Kidney glomerular epithelial cell (primary cell): ENCODE data around the gene NT5DC2.

Experiments
- DNase-seq: peaks from one replicate; lab custom pipeline; 2025; lab: John Stamatoyannopoulos, UW

Gene NT5DC2

GRCh38 chr3:52524752-52525679, 8.6 kb downstream of the NT5DC2 start:
- DNase-seq, result no peak

DNA sequence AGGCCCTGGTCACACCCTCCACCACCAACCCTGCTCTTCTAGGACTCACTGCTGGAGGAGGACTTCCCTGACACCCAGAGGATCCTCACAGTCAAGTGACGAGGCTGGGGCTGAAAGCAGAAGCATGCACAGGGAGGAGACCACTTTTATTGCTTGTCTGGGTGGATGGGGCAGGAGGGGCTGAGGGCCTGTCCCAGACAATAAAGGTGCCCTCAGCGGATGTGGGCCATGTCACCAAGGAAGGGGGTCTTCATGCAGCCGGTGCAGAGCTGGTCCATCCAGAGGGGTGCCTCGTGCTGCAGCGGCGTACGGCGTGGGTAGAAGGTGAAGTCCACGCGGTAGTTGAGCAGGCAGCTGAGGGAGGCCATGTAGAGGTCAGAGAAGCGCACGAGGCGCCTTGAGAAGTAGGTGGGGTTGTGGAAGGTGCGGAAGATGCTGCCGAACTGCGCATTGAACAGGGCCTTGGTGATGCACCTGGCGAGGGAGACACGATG, 9.4 kb downstream of the NT5DC2 start:
- DNase-seq, result no peak

DNA sequence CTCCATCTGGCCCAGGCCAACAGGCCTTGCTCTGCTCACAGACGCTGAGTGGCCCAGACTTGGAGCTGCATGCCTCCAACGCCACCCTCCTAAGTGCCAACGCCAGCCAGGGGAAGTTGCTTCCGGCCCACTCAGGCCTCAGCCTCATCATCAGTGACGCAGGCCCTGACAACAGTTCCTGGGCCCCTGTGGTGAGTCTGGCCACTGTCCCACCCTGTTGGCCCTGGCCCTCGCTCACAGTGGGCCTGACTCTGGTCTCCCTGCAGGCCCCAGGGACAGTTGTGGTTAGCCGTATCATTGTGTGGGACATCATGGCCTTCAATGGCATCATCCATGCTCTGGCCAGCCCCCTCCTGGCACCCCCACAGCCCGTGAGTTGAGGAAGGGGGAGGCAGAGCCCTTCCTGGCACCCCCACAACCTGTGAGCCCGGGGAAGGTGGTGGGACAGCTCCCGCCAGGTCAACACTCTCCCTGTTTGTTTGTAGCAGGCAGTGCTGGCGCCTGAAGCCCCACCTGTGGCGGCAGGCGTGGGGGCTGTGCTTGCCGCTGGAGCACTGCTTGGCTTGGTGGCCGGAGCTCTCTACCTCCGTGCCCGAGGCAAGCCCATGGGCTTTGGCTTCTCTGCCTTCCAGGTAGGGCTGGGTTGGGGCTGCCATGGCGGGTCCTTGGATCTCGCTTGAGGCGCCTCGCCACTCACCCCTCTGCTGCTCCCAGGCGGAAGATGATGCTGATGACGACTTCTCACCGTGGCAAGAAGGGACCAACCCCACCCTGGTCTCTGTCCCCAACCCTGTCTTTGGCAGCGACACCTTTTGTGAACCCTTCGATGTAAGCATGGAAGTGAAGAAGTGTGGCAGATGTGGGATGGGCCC, 10.0 kb downstream of the NT5DC2 start:
- no peak for DNase-seq

DNA sequence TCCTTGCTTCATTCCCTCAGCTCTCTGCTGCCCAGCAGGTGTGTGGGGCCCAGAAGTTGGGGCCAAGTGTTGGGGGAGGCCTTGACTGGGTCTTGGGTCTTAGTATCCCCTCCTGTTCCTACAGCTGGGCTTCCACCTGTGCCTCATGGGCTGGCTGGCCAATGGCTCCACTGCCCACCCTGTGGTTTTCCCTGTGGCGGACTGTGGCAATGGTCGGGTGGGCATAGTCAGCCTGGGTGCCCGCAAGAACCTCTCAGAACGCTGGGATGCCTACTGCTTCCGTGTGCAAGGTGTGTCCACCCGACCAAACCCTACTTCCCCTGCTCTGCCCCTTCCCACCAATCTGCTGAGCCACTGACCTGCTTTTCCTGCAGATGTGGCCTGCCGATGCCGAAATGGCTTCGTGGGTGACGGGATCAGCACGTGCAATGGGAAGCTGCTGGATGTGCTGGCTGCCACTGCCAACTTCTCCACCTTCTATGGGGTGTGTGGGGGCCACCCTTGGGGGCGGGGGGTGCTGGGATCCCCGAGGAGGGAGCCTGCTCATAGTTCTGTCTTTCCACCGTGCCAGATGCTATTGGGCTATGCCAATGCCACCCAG, 10.9 kb downstream of the NT5DC2 start:
- DNase-seq, result no peak

DNA sequence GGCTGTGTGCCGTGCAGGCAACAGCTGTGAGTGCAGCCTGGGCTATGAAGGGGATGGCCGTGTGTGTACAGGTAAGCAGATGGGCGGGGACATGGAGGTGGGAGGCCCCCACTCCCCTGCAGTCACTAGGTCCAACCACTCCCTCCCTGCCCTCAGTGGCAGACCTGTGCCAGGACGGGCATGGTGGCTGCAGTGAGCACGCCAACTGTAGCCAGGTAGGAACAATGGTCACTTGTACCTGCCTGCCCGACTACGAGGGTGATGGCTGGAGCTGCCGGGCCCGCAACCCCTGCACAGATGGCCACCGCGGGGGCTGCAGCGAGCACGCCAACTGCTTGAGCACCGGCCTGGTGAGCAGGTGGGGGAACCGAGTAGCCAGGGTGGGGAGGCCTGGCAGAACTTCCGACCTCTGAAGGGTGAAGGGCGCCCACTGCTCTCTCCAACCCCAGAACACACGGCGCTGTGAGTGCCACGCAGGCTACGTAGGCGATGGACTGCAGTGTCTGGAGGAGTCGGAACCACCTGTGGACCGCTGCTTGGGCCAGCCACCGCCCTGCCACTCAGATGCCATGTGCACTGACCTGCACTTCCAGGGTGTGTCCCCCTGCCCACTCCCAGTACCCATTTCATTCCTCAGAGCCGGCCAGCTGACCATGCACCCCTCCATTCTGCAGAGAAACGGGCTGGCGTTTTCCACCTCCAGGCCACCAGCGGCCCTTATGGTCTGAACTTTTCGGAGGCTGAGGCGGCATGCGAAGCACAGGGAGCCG, 11.6 kb downstream of the NT5DC2 start:
- no peak for DNase-seq

DNA sequence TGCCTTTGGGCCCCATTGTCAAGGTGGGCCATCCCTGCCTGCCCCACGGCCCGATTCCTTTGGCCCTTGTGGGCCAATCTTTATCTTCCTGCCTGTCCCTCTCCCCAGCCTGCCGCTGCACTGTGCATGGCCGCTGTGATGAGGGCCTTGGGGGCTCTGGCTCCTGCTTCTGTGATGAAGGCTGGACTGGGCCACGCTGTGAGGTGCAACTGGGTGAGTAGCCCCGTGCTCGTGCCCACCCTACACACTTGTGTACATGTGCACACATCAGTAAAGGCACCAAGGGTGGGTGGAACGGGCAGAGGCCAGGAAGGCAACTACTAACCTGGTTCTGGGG, 12.2 kb downstream of the NT5DC2 start:
- DNase-seq, result no peak

DNA sequence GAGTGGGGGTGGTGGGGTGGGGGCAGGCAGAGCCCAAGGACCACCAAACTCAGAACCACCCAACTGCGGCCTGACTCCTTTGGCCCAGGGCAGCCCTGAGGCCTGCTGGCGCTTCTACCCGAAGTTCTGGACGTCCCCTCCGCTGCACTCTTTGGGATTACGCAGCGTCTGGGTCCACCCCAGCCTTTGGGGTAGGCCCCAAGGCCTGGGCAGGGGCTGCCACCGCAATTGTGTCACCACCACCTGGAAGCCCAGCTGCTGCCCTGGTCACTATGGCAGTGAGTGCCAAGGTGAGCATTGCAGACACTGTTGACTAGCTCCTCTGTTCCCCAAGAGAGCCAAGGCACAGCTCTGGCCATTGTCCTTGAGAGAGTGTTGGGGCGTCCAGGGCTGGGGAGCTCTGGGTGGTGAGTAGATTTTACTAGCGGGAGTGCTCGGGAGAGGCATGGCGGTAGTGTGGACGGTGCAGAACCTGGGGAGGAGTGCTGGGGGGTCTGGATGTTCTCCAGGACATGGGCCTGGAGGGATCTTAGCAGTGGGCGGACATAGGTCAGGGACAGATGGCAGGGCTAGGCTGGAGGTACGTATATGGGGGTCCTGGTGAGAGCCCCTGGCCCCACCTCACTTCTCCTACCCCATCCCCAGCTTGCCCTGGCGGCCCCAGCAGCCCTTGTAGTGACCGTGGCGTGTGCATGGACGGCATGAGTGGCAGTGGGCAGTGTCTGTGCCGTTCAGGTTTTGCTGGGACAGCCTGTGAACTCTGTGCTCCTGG, 12.8 kb downstream of the NT5DC2 start:
- no peak for DNase-seq

- DNase-seq, result no peak
These were observed 13.5 kb downstream of the NT5DC2 start for GRCh38 chr3:52520141-52520667.

- DNase-seq, result no peak
These were observed 14.1 kb downstream of the NT5DC2 start for GRCh38 chr3:52519445-52520140.

DNA sequence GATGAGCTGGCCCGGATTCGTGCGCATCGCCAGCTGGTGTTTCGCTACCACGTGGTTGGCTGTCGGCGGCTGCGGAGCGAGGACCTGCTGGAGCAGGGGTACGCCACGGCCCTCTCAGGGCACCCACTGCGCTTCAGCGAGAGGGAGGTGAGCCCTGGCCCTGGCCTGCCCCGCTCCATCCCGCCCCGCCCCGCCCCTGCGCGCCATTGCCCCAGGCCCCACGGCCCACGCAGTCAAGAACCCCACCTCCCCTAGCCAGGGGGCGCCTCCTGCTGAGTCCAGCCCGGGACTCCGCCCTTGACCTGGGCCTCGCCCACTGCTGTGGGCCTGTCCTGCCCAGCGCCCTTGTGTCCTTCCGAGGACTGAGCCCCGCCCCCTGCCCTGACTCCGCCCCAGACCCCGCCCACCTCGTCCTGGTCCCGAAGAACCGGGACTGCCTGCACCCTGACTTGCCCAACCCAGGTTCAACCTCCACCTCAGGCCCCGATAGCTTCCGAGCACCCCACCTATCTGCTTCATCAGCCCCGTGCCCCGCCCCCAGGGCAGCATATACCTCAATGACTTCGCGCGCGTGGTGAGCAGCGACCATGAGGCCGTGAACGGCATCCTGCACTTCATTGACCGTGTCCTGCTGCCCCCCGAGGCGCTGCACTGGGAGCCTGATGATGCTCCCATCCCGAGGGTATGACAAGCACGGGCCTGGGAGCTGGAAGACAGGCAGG, 14.8 kb downstream of the NT5DC2 start:
- no peak for DNase-seq

DNA sequence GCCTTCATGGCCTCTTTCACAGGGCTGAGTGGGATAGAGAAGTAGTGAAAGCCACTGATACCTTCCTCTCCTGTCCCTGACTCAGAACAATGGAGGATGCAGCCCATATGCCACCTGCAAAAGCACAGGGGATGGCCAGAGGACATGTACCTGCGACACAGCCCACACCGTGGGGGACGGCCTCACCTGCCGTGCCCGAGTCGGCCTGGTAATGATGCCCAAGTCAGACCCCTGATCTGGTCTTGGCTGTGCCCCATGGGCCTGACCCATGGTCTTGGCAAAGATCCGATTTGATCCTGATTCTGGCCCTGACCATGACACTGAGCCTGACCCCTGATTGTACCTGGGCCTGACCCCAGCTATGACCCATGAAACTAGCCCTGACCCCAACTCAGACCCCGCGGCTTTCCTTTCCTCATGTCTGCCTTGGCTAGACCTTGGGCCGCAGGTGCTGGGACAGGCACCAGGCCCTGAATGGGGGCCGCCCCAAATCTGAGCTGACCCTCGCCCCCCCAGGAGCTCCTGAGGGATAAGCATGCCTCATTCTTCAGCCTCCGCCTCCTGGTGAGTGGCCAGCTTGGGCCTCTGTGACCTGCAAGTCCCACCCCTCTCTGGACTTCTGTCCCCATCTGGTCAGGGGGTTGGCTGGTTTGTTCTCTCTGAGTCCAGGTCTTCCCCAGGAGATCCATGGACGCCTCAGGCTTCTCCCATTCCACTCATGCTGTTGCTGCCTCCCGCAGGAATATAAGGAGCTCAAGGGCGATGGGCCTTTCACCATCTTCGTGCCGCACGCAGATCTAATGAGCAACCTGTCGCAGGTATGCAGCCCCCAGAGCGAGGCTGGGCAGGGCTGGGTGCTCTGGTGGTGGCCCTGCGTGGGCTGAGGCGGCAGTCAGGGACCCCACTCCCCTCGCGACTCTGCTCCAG, 15.6 kb downstream of the NT5DC2 start:
- DNase-seq, result no peak

- no peak for DNase-seq
These were observed 17.0 kb downstream of the NT5DC2 start for GRCh38 chr3:52516509-52517195.

GRCh38 chr3:52515192-52515591, 18.5 kb downstream of the NT5DC2 start:
- DNase-seq, result no peak

- no peak for DNase-seq
These were observed 19.1 kb downstream of the NT5DC2 start for GRCh38 chr3:52514576-52514975.

- no peak for DNase-seq
These were observed 20.4 kb downstream of the NT5DC2 start for GRCh38 chr3:52513281-52513680.

DNA sequence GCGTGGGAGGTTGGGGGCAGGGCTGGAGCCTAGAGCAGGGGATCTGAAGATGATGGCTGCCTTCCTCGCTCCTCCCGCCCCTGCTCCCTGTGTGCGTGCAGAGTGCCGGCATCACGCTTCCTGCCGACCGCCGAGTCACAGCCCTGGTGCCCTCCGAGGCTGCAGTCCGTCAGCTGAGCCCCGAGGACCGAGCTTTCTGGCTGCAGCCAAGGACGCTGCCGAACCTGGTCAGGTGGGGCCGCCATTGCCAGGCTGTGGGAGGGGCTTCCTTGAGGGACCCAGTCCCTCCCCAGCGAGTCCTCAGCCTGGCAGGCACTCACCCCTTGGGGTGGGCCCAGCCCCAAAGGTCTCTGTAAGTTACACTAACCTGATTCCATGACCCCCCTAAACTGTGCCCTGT, 20.9 kb downstream of the NT5DC2 start:
- DNase-seq, result no peak

- no peak for DNase-seq
These were observed 21.6 kb downstream of the NT5DC2 start for GRCh38 chr3:52512105-52512504.

DNA sequence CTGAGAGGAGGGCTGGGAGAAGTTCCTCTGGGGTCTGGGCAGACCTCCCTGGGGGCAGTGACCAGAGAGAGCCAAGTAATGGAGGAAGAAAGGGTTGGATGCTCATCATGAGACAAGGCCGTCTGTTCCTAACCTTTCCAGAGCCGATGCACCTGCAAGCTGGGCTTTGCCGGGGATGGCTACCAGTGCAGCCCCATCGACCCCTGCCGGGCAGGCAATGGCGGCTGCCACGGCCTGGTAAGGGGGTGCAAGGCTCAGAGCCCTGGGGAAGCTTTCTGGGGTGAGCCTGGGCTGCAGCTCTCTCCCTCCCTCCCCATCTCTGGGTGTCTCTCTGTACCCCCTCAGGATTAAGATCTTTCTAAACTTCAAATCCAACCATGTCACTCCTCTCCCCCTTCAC, 22.1 kb downstream of the NT5DC2 start:
- DNase-seq, result no peak
